SU-DHL-6 (cell line): ENCODE data around the gene SLC37A2.

Experiments used
- H2AFZ ChIP-seq: fragments of 200-600 bp; sonication (generic); 2 replicates; pipeline ENCODE4 v1.6.1; 2014; ENCODE audit warnings: low read depth, mild to moderate bottlenecking, moderate library complexity, mixed read lengths, antibody characterized with exemption, low read length; ENCODE audit not compliant: severe bottlenecking
- H3F3A ChIP-seq: fragments of 200-600 bp; shearing (Covaris generic); 2 replicates; pipeline ENCODE4 v1.6.0; 2016; ENCODE audit warnings: antibody characterized with exemption, mild to moderate bottlenecking; ENCODE audit not compliant: insufficient read depth
- H3K27ac ChIP-seq: fragments of 200-600 bp; sonication (generic); 2 replicates; pipeline ENCODE4 v1.5.1; 2016; ENCODE audit warnings: low read depth, mild to moderate bottlenecking, low read length, moderate library complexity, mixed read lengths
- H3K27me3 ChIP-seq: fragments of 200-600 bp; sonication (generic), shearing (Covaris generic); 2 replicates; pipeline ENCODE4 v1.6.0; 2014; ENCODE audit warnings: mild to moderate bottlenecking, low read length
- H3K36me3 ChIP-seq: fragments of 200-600 bp; sonication (generic); 2 replicates; pipeline ENCODE4 v1.6.1; 2014; ENCODE audit warnings: mild to moderate bottlenecking, low read length, mixed read lengths
- H3K4me2 ChIP-seq: fragments of 300-600, 200-600 bp; shearing (Covaris generic), sonication (generic); 2 replicates; pipeline ENCODE4 v1.6.0; 2014; ENCODE audit warnings: low read length, low read depth, mild to moderate bottlenecking; ENCODE audit not compliant: poor library complexity, severe bottlenecking
- H3K4me3 ChIP-seq: fragments of 200-600 bp; sonication (generic); 2 replicates; pipeline ENCODE4 v1.5.1; 2014; ENCODE audit warnings: antibody characterized with exemption, low read length, mild to moderate bottlenecking, mixed read lengths; ENCODE audit not compliant: insufficient read depth, poor library complexity, severe bottlenecking
- H3K79me2 ChIP-seq: fragments of 200-600 bp; sonication (generic); 2 replicates; pipeline ENCODE4 v1.6.1; 2014; ENCODE audit warnings: mild to moderate bottlenecking, low read length, moderate library complexity; ENCODE audit not compliant: insufficient read depth
- H3K9ac ChIP-seq: fragments of 200-600 bp; sonication (generic); 2 replicates; pipeline ENCODE4 v1.7.0; 2014; ENCODE audit warnings: mild to moderate bottlenecking, low read length
- H3K9me2 ChIP-seq: fragments of 200-600 bp; sonication (generic); replicated peaks from 2 replicates; pipeline ENCODE4 v1.6.1; 2014; ENCODE audit warnings: low read length; ENCODE audit not compliant: insufficient read depth
- H3K9me3 ChIP-seq: fragments of 200-600 bp; sonication (generic); 2 replicates; pipeline ENCODE4 v1.6.1; 2014; ENCODE audit warnings: low read length, mixed read lengths; ENCODE audit not compliant: insufficient read depth
- H4K20me1 ChIP-seq: fragments of 200-600 bp; sonication (generic); 2 replicates; pipeline ENCODE4 v1.6.1; 2014; ENCODE audit warnings: low read depth, mild to moderate bottlenecking, antibody characterized with exemption, low read length, moderate library complexity, mixed read lengths
- EZH2phosphoT487 ChIP-seq: fragments of 200-600 bp; sonication (generic), shearing (Covaris generic); conservative IDR thresholded peaks from 2 replicates; pipeline ENCODE4 v1.6.1; 2018; ENCODE audit warnings: mild to moderate bottlenecking, antibody characterized with exemption, low read length, moderate library complexity, mixed read lengths
- TF ChIP-seq, protein P1 (sequence below): fragments of 200-600 bp; sonication (generic); IDR thresholded peaks from one replicate; pipeline ENCODE4 v1.5.1; 2017; ENCODE audit warnings: antibody characterized with exemption, mild to moderate bottlenecking, low read length, moderate library complexity; ENCODE audit not compliant: insufficient read depth, poor library complexity, severe bottlenecking

The SLC37A2 gene

DNA sequence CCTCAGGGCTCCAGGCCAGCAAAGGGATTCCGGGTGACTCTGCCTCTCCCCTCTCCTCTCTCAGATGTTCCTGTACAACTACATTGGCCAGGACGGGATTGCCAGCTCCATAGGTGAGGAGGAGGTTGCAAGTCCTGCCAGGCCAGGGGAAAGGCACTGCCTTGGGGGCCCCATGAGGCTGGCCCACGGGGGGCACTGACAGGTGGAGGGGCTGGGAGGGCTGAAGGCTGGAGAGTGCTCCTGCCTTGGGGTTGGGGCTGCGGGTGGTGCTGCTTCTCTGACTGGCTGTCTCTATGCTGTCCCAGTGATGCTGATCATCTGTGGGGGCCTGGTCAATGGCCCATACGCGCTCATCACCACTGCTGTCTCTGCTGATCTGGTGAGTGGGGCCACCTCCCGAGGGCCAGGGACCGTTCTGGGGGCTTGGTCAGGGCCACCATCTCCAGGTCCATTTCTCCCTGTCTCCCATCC is 21.7 kb downstream of the SLC37A2 start:
- no peak overlapping the region for H3K9ac ChIP-seq
- no peak overlapping the region for H2AFZ ChIP-seq
- no peak overlapping the region for H3K4me3 ChIP-seq
- no peak overlapping the region for H3K27ac ChIP-seq
- H3K4me2 ChIP-seq: no peak overlapping the region
- H4K20me1 ChIP-seq: no peaks in the 10 kb centered on the region
- TF ChIP-seq, protein P1, sequence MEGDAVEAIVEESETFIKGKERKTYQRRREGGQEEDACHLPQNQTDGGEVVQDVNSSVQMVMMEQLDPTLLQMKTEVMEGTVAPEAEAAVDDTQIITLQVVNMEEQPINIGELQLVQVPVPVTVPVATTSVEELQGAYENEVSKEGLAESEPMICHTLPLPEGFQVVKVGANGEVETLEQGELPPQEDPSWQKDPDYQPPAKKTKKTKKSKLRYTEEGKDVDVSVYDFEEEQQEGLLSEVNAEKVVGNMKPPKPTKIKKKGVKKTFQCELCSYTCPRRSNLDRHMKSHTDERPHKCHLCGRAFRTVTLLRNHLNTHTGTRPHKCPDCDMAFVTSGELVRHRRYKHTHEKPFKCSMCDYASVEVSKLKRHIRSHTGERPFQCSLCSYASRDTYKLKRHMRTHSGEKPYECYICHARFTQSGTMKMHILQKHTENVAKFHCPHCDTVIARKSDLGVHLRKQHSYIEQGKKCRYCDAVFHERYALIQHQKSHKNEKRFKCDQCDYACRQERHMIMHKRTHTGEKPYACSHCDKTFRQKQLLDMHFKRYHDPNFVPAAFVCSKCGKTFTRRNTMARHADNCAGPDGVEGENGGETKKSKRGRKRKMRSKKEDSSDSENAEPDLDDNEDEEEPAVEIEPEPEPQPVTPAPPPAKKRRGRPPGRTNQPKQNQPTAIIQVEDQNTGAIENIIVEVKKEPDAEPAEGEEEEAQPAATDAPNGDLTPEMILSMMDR: no peak
- no peak for TF ChIP-seq EZH2phosphoT487
- H3K79me2 ChIP-seq: no peaks in the 10 kb centered on the region
- no peaks in the 10 kb centered on the region for H3K9me3 ChIP-seq
- no peaks in the 10 kb centered on the region for H3K9me2 ChIP-seq
- H3K36me3 ChIP-seq: no peaks in the 10 kb centered on the region
- H3K27me3 ChIP-seq: no peaks in the 10 kb centered on the region
- H3F3A ChIP-seq: no peaks in the 10 kb centered on the region

DNA sequence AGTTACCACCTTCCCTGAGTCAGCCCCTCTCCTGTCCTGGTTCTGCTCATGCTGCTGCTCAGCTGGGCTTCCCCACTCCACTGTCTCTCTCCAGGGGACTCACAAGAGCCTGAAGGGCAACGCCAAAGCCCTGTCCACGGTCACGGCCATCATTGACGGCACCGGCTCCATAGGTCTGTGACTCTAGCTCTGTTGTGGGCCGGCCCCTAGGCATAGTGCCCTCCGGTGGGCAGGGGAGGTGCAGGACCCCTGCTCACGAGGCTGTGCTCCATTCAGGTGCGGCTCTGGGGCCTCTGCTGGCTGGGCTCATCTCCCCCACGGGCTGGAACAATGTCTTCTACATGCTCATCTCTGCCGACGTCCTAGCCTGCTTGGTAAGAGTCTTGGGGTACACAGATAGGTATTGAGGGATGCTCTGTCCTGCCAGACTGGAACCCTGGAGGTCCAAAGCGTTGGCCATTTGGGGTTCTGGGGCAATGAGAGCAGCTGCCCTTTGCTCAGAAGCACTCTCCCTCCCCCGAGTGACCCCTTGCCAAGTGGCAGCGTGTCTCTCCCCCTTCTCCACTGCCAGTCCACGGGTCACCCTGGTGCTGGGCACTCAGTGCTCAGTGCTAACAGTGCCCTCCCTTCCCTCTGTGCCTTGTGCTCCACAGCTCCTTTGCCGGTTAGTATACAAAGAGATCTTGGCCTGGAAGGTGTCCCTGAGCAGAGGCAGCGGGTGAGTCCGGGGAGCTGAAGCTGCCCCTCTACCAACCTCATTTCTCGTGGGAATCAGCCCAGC is 22.4 kb downstream of the SLC37A2 start:
- Histone ChIP-seq H3K4me2 (no peak overlapping the region), H3K27me3 (no peaks in the 10 kb centered on the region), H4K20me1 (no peaks in the 10 kb centered on the region), H3K9me2 (no peaks in the 10 kb centered on the region), H2AFZ (no peak overlapping the region), H3K4me3 (no peak overlapping the region), H3F3A (no peaks in the 10 kb centered on the region), H3K9ac (no peak overlapping the region), H3K79me2 (no peaks in the 10 kb centered on the region), H3K36me3 (no peaks in the 10 kb centered on the region), H3K9me3 (no peaks in the 10 kb centered on the region), H3K27ac (no peak overlapping the region)
- no peak for TF ChIP-seq EZH2phosphoT487
- TF ChIP-seq, protein P1: no peak

DNA sequence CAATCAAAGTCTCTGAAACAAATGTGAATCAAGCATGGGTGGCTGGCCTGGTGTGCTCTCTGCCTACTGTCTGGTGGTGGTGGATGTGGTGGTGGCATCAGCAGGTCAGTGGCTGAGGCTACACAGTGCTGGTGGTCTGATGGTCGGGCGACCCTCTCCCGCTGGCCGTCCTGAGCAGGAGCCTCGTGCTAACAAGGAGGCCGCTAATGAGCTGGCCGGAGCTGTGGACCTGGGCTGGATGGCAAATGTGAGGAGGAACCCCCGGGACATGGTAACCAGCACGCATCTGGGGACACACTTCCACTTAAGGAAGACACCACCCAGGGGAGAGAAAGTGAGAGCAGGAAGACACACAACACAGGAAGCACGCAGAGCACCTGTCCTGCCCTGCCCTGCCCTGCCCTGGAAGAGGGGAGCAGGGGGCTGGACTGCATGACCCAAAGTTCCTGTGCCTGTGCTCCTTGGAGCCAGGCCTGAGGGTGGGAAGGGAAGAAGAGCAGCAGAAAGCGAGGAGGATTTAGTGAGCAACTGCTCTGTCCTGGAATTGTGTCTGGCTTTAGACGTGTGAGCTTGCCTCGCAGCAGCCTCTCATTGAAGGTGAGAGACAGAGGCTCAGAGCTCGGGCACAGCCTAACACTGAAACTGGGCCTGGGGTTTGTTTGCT is 23.7 kb downstream of the SLC37A2 start:
- no peaks in the 10 kb centered on the region for H3K9me2 ChIP-seq
- no peak overlapping the region for H3K9ac ChIP-seq
- no peaks in the 10 kb centered on the region for H3K36me3 ChIP-seq
- no peak overlapping the region for H3K27ac ChIP-seq
- H3K4me2 ChIP-seq: no peak overlapping the region
- no peaks in the 10 kb centered on the region for H3F3A ChIP-seq
- H2AFZ ChIP-seq: no peak overlapping the region
- H3K9me3 ChIP-seq: no peaks in the 10 kb centered on the region
- TF ChIP-seq, protein P1: no peak
- no peak for TF ChIP-seq EZH2phosphoT487
- H4K20me1 ChIP-seq: no peaks in the 10 kb centered on the region
- H3K79me2 ChIP-seq: no peaks in the 10 kb centered on the region
- no peak overlapping the region for H3K4me3 ChIP-seq
- H3K27me3 ChIP-seq: no peaks in the 10 kb centered on the region
